AG09309 (cell line): ENCODE data around the gene COX6A1.

ENCODE experiments used
- DNase-seq: peaks from one replicate; pipeline ENCODE4 v3.0.0-alpha.2; 2010; ENCODE audit warnings: low read depth
- H3K4me3 ChIP-seq: 2 replicates; pipeline ENCODE4 v1.5.1; 2011; ENCODE audit warnings: mild to moderate bottlenecking, low read depth, low read length, moderate library complexity; ENCODE audit not compliant: control insufficient read depth
- TF ChIP-seq, protein P1 (sequence below): IDR thresholded peaks from 2 replicates; pipeline ENCODE4 v1.5.1; 2011; ENCODE audit warnings: mild to moderate bottlenecking, low read depth, low read length, inconsistent platforms; ENCODE audit not compliant: insufficient read depth, control insufficient read depth; ENCODE audit errors: missing control alignments

The COX6A1 gene

DNA sequence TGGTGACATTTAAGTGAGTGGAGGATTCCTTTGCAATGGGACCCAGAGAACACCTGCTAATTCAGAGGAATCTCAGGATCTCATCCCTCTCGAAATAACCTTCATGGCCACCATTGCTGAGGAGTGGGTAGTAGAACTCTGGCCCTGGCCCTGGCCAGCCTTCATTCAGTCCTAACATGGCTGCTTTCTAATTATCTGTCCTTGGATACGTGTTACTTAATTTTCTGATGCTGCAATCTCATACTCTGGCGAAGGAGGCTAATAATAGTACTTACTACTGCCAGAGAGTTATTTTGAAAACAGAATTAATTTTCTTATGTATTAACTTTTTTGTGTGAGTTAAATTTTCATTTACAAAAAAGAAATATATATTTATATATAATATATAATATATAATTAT, 12.1 kb upstream of the COX6A1 start:
- H3K4me3 ChIP-seq: no peak overlapping the region

DNA sequence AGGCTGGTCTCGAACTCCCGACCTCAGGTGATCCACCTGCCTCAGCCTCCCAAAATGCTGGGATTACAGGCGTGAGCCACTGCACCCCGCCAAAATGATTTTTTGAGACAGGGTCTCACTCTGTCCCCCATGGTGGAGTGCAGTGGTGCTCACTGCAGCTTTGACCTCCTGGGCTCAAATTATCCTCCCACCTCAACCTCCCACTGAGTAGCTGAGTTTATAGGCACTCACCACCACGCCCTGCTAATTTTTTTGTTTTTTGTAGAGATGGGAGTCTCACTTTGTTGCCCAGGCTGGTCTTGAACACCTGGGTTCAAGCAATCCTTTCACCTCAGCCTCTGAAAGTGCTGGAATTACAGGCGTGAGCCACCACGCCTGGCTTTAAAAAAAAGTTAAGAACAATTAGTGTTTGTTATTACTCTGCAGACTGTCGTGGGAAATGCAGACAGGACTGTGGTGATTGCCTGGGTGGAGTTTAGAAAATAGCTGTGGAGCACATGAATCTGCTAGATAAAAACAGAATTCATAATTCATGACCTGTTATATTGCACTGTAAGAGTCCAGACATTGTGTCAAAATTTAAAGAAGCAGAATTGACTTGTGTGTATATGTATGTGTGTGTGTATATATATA, 9.2 kb upstream of the COX6A1 start:
- TF ChIP-seq, protein P1, sequence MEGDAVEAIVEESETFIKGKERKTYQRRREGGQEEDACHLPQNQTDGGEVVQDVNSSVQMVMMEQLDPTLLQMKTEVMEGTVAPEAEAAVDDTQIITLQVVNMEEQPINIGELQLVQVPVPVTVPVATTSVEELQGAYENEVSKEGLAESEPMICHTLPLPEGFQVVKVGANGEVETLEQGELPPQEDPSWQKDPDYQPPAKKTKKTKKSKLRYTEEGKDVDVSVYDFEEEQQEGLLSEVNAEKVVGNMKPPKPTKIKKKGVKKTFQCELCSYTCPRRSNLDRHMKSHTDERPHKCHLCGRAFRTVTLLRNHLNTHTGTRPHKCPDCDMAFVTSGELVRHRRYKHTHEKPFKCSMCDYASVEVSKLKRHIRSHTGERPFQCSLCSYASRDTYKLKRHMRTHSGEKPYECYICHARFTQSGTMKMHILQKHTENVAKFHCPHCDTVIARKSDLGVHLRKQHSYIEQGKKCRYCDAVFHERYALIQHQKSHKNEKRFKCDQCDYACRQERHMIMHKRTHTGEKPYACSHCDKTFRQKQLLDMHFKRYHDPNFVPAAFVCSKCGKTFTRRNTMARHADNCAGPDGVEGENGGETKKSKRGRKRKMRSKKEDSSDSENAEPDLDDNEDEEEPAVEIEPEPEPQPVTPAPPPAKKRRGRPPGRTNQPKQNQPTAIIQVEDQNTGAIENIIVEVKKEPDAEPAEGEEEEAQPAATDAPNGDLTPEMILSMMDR: no peak
- DNase-seq: no peak
- no peak overlapping the region for H3K4me3 ChIP-seq

More for the DNA sequence above, 12.1 kb upstream of the COX6A1 start:
- no peak for DNase-seq
- TF ChIP-seq, protein P1: no peak

DNA sequence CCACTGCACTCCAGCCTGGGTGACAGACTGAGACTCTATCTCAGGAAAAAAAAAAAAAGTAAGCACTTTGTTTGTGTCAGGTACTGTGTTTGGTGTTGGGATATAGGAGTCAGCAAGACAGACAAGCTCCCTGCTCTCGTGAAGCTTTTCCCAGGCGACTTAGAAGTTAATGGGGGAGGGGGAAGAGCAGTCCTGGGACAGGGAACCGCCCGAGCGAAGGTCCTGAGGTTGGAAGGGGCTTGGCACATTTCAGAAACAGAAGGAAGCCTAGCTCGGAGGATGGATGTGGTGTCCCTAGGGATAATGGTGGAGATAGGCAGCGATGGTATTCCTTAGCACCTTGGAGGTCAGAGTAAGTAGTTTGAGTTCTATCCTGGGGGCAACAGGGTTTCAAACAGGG, 8.5 kb upstream of the COX6A1 start:
- TF ChIP-seq, protein P1: no peak
- H3K4me3 ChIP-seq: no peak overlapping the region

DNA sequence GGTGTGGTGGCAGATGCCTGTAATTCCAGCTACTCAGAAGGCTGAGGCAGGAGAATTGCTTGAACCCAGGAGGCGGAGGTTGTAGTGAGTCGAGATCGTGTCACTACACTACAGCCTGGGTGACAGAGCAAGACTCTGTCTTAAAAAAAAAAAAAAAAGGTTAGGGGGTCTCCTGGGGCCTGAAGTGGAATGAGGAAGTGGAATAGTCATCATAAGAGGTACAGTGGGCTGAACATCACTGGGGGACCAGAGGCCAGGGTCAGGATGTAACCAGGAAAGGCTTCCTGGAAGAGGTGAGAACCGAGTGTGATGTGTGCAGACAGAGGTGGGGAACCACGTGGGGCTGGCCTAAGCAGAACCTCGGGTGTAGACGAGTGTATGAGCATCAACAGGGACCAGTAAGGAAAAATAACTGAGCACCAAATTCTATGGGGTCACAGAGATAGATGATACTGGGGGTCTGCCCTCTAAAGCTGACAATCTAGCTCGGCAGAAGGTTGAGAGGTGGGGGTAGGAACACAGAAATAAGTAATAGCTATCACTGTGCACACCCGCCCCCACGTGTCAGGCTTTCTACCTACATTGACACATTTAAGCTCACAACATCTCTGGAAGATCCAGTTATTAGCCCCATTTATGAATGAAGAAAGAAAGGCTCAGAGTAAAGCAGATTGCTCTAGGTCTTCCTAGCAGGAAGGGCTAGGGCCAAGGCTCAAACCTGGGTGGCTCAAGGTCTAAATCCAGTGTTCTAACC, 5.0 kb upstream of the COX6A1 start:
- TF ChIP-seq, protein P1: no peak

More for the DNA sequence above, 8.5 kb upstream of the COX6A1 start:
- no peak for DNase-seq

DNA sequence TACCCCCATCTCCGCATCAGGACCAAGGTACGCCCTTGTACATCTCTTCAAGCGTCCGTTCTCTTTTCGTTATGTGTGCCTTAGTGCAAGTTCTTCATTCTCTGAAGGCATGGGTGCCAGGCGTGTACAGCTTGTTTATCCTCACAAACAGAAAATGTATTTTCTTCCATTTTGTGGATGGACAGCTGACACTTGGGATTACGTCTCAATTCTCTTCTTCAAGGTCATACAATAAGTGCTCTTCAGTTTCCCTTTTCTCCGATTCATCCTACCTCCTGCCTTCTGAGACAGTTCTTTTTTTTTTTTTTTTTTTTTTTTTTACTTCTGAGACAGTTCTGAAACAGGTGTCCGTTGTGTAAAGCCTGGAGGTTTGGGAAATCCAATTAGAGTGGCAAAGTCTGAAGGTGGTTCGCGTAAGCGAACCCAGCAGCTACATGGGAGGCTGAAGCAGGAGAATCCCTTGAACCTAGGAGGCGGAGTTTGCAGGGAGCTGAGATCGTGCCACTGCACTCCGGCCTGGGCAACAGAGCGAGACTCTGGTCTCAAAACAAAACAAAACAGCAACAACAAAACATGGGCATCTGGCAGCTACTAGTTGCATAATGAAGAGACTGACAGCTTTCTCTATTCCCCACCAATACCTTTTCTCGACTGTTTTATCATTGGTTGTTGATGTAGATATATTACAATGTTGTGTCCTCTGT, 734 bp downstream of the COX6A1 start:
- TF ChIP-seq, protein P1: no peak
- DNase-seq: no peak
- peak overlapping the region; percentile 84 for H3K4me3 ChIP-seq

More for the DNA sequence above, 5.0 kb upstream of the COX6A1 start:
- no peak for DNase-seq
- H3K4me3 ChIP-seq: no peak overlapping the region

DNA sequence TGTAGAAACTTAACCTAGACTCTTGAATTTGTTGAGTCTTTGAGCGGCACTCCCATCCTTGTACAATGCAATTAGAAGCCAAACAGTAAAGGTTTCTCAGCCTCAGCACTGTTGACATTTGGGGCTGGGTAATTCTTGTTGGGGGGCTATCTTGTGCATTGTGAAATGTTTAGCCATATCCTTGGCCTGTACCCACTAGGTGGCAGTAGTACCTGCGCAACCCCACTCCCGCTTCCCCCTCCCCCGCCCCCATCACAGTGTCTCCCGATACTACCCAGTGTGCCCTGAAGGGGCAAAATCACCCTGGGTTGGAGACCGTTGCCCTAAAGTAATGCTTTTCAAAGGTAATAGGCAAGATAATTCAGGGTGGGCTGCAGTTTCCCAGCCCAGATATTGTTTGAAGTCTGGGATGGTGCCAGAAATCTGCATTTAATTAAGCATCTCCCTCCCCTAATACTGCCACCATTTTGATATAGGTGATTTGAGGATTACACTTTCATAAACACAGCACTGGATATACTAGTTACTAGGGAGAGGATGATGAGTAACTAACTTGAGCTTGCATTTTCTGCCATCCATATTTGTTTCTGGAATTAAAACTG, 1.8 kb downstream of the COX6A1 start:
- TF ChIP-seq, protein P1: peak; percentile 66
- DNase-seq: no peak
- no peak overlapping the region for H3K4me3 ChIP-seq
